ENCODE data around the gene LPAR2.

- no peak for TF ChIP-seq CTCF (IDR thresholded peaks at IDR 0.05)
- no peak for TF ChIP-seq POLR2A (IDR thresholded peaks at IDR 0.05)
These were observed 30.2 kb downstream of the LPAR2 start for GRCh38 chr19:19597809-19598306.

All from gastroesophageal sphincter (tissue), 3 donors.